WTC11 (cell line): ENCODE results near the gene KLHL40. TPM values are rescaled to one million over a fixed set of nuclear protein-coding genes. Genes with fewer than 3 reads are reported as not detected.

Source experiments
- ATAC-seq: fragments of 200-7000 bp; cut with Tn5 transposase; 2 replicates; pipeline ENCODE4 v1.10.0; 2021; ENCODE audit warnings: mild to moderate bottlenecking, moderate library complexity
- CTCF ChIA-PET: fragments of 300-600 bp; sonication (Branson Sonifier 250); formaldehyde crosslinking; loops from one replicate; lab custom pipeline; 2021; ENCODE audit warnings: antibody characterized with exemption; lab: Charles Lee
- POLR2A ChIA-PET: fragments of 350-600 bp; sonication (Branson Sonifier 250); formaldehyde crosslinking; loops from one replicate; lab custom pipeline; 2021; ENCODE audit warnings: antibody characterized with exemption; lab: Charles Lee
- DNase-seq: peaks from one replicate; pipeline ENCODE4 v3.0.0; 2021; ENCODE audit warnings: low spot score
- H3K27ac Mint-ChIP-seq: 2 replicates; pipeline ENCODE4 v1.8.0; 2021; ENCODE audit warnings: mixed read lengths
- H3K27me3 Mint-ChIP-seq: 2 replicates; pipeline ENCODE4 v1.8.0; 2021; ENCODE audit warnings: low read depth, mild to moderate bottlenecking, moderate library complexity, mixed read lengths
- H3K36me3 Mint-ChIP-seq: 2 replicates; pipeline ENCODE4 v1.8.0; 2021; ENCODE audit warnings: mixed read lengths
- H3K4me1 Mint-ChIP-seq: 2 replicates; pipeline ENCODE4 v1.8.0; 2022; ENCODE audit warnings: mixed read lengths
- H3K4me3 Mint-ChIP-seq: 2 replicates; pipeline ENCODE4 v1.8.0; 2021; ENCODE audit warnings: mild to moderate bottlenecking, moderate library complexity, mixed read lengths
- H3K9me3 Mint-ChIP-seq: 2 replicates; pipeline ENCODE4 v1.8.0; 2021; ENCODE audit warnings: mixed read lengths
- CBFB ChIP-seq: sonication (generic); formaldehyde crosslinking; IDR thresholded peaks from 2 replicates; pipeline ENCODE4 v1.8.1; 2022; ENCODE audit warnings: mild to moderate bottlenecking, low read depth, missing genetic modification reagents
- CREB1 ChIP-seq: sonication (generic); formaldehyde crosslinking; IDR thresholded peaks from 2 replicates; pipeline ENCODE4 v1.8.0; 2023; ENCODE audit warnings: mild to moderate bottlenecking, missing genetic modification reagents
- ELF4 ChIP-seq: sonication (generic); formaldehyde crosslinking; IDR thresholded peaks from 2 replicates; pipeline ENCODE4 v1.8.1; 2022; ENCODE audit warnings: low read depth, mild to moderate bottlenecking, moderate library complexity, missing genetic modification reagents
- GTF2I ChIP-seq: fragments of 250-450 bp; sonication (Bioruptor Pico); conservative IDR thresholded peaks from 2 replicates; pipeline ENCODE4 v1.4.0; 2021; ENCODE audit warnings: mild to moderate bottlenecking
- HMGA2 ChIP-seq: fragments of 250-450 bp; sonication (Bioruptor Pico); IDR thresholded peaks from 2 replicates; pipeline ENCODE4 v1.4.0; 2021; ENCODE audit warnings: mild to moderate bottlenecking, moderate library complexity
- IRF2 ChIP-seq: sonication (generic); formaldehyde crosslinking; IDR thresholded peaks from 2 replicates; pipeline ENCODE4 v1.8.0; 2022; ENCODE audit warnings: low read depth, missing genetic modification reagents, borderline replicate concordance
- JUN ChIP-seq: sonication (generic); formaldehyde crosslinking; IDR thresholded peaks from 2 replicates; pipeline ENCODE4 v1.8.0; 2023; ENCODE audit warnings: mild to moderate bottlenecking, missing genetic modification reagents
- NR1H2 ChIP-seq: sonication (generic); formaldehyde crosslinking; IDR thresholded peaks from 2 replicates; pipeline ENCODE4 v1.9.0; 2021; ENCODE audit warnings: mild to moderate bottlenecking, moderate library complexity, missing genetic modification reagents
- NR2C2 ChIP-seq: sonication (generic); formaldehyde crosslinking; IDR thresholded peaks from 2 replicates; pipeline ENCODE4 v1.8.0; 2022; ENCODE audit warnings: mild to moderate bottlenecking, missing genetic modification reagents
- SP1 ChIP-seq: sonication (generic); formaldehyde crosslinking; conservative IDR thresholded peaks from 2 replicates; pipeline ENCODE4 v1.8.1; 2022; ENCODE audit warnings: missing genetic modification reagents
- ZNF671 ChIP-seq: fragments of 250-450 bp; sonication (Bioruptor Pico); IDR thresholded peaks from 2 replicates; pipeline ENCODE4 v1.8.0; 2021; ENCODE audit warnings: mild to moderate bottlenecking
- total RNA-seq: library from RNA; stranded (reverse); gene quantifications from 3 replicates; pipeline ENCODE4 v1.2.3, GENCODE V29; 2021
- TF ChIP-seq, protein P1 (sequence below): sonication (generic); formaldehyde crosslinking; IDR thresholded peaks from 2 replicates; pipeline ENCODE4 v1.8.1; 2023; ENCODE audit warnings: mild to moderate bottlenecking, missing genetic modification reagents, borderline replicate concordance
- TF ChIP-seq, protein P2 (sequence below): fragments of 250-450 bp; sonication (Bioruptor Pico); IDR thresholded peaks from 2 replicates; pipeline ENCODE4 v1.8.0; 2021; ENCODE audit warnings: mild to moderate bottlenecking
- TF ChIP-seq, protein P3 (sequence below): sonication (generic); formaldehyde crosslinking; conservative IDR thresholded peaks from 2 replicates; pipeline ENCODE4 v1.8.1; 2023; ENCODE audit warnings: mild to moderate bottlenecking, low read depth, missing genetic modification reagents, moderate library complexity
- TF ChIP-seq, protein P4 (sequence below): sonication (generic); formaldehyde crosslinking; IDR thresholded peaks from 2 replicates; pipeline ENCODE4 v1.8.0; 2022; ENCODE audit warnings: missing genetic modification reagents
- TF ChIP-seq, protein P5 (sequence below): sonication (generic); formaldehyde crosslinking; IDR thresholded peaks from 2 replicates; pipeline ENCODE4 v1.8.1; 2023; ENCODE audit warnings: mild to moderate bottlenecking, missing genetic modification reagents, moderate library complexity
- TF ChIP-seq, protein P6 (sequence below): sonication (generic); formaldehyde crosslinking; IDR thresholded peaks from 2 replicates; pipeline ENCODE4 v1.8.0; 2023; ENCODE audit warnings: missing genetic modification reagents, mild to moderate bottlenecking, borderline replicate concordance
- TF ChIP-seq, protein P7 (sequence below): sonication (generic); formaldehyde crosslinking; IDR thresholded peaks from 2 replicates; pipeline ENCODE4 v1.8.0; 2022; ENCODE audit warnings: mild to moderate bottlenecking, missing genetic modification reagents

The KLHL40 gene
- total RNA-seq, 1 experiment from 2014 or later = not detected

DNA sequence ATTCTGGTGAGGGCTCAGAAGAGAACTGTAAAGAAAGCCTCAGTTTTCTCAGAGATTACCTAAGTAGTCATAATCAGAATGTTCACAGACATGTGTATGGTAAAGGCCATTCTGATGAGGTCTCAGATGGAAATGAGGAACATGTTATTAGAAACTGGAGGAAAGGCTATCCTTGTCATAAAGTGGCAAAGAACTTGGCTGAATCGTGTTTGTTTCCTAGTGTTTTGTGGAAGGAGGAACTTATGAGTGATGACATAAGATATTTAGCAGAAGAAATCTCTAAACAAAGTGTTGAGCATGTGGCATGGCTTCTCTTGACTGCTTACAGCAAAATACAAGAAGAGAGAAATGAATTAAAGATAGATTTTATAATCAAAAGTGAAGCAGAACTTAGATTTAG lies 12.8 kb upstream of the KLHL40 start (continued):
- TF ChIP-seq, protein P1, sequence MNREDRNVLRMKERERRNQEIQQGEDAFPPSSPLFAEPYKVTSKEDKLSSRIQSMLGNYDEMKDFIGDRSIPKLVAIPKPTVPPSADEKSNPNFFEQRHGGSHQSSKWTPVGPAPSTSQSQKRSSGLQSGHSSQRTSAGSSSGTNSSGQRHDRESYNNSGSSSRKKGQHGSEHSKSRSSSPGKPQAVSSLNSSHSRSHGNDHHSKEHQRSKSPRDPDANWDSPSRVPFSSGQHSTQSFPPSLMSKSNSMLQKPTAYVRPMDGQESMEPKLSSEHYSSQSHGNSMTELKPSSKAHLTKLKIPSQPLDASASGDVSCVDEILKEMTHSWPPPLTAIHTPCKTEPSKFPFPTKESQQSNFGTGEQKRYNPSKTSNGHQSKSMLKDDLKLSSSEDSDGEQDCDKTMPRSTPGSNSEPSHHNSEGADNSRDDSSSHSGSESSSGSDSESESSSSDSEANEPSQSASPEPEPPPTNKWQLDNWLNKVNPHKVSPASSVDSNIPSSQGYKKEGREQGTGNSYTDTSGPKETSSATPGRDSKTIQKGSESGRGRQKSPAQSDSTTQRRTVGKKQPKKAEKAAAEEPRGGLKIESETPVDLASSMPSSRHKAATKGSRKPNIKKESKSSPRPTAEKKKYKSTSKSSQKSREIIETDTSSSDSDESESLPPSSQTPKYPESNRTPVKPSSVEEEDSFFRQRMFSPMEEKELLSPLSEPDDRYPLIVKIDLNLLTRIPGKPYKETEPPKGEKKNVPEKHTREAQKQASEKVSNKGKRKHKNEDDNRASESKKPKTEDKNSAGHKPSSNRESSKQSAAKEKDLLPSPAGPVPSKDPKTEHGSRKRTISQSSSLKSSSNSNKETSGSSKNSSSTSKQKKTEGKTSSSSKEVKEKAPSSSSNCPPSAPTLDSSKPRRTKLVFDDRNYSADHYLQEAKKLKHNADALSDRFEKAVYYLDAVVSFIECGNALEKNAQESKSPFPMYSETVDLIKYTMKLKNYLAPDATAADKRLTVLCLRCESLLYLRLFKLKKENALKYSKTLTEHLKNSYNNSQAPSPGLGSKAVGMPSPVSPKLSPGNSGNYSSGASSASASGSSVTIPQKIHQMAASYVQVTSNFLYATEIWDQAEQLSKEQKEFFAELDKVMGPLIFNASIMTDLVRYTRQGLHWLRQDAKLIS = no peak

DNA sequence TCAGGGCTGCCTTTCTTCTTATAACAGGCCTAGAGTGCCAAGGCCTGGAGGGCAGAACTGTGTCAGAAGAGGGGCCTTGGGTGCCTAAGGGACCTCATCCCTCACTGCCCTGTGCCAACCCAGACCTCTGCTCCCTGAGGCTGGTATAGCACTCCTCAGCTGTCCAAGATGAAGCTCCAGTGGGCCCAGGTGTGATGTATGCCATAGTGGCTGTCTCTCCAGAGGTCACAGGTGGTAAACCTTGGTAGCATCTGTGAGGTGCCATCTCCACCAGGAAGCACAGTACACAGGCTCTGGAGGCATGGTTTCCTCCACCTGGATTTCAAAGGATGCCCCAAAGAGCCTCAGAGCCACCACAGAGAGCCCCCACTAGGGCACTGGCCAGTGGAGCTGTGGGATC lies 12.3 kb upstream of the KLHL40 start:
- ATAC-seq (no peak), DNase-seq (no peak)
- POLR2A ChIA-PET = no interaction called here
- H3K27ac Mint-ChIP-seq = no peak overlapping the region
- peaks cover 27% of the 10 kb centered on the region for H3K9me3 Mint-ChIP-seq
- CTCF ChIA-PET = no interaction called here
- H3K4me1 Mint-ChIP-seq = no peaks in the 10 kb centered on the region
- TF ChIP-seq SP1 (CRISPR knock-in tag) (no peak), CBFB (no peak), JUN (CRISPR knock-in tag) (no peak), CREB1 (no peak), HMGA2 (CRISPR knock-in tag) (no peak), NR1H2 (CRISPR knock-in tag) (no peak)
- TF ChIP-seq, protein P2, sequence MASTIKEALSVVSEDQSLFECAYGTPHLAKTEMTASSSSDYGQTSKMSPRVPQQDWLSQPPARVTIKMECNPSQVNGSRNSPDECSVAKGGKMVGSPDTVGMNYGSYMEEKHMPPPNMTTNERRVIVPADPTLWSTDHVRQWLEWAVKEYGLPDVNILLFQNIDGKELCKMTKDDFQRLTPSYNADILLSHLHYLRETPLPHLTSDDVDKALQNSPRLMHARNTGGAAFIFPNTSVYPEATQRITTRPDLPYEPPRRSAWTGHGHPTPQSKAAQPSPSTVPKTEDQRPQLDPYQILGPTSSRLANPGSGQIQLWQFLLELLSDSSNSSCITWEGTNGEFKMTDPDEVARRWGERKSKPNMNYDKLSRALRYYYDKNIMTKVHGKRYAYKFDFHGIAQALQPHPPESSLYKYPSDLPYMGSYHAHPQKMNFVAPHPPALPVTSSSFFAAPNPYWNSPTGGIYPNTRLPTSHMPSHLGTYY (CRISPR knock-in tag) = no peak
- TF ChIP-seq, protein P3, sequence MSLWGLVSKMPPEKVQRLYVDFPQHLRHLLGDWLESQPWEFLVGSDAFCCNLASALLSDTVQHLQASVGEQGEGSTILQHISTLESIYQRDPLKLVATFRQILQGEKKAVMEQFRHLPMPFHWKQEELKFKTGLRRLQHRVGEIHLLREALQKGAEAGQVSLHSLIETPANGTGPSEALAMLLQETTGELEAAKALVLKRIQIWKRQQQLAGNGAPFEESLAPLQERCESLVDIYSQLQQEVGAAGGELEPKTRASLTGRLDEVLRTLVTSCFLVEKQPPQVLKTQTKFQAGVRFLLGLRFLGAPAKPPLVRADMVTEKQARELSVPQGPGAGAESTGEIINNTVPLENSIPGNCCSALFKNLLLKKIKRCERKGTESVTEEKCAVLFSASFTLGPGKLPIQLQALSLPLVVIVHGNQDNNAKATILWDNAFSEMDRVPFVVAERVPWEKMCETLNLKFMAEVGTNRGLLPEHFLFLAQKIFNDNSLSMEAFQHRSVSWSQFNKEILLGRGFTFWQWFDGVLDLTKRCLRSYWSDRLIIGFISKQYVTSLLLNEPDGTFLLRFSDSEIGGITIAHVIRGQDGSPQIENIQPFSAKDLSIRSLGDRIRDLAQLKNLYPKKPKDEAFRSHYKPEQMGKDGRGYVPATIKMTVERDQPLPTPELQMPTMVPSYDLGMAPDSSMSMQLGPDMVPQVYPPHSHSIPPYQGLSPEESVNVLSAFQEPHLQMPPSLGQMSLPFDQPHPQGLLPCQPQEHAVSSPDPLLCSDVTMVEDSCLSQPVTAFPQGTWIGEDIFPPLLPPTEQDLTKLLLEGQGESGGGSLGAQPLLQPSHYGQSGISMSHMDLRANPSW (CRISPR knock-in tag) = no peak
- H3K27me3 Mint-ChIP-seq = peaks cover 10% of the 10 kb centered on the region
- no peak overlapping the region for H3K4me3 Mint-ChIP-seq
- no peaks in the 10 kb centered on the region for H3K36me3 Mint-ChIP-seq

DNA sequence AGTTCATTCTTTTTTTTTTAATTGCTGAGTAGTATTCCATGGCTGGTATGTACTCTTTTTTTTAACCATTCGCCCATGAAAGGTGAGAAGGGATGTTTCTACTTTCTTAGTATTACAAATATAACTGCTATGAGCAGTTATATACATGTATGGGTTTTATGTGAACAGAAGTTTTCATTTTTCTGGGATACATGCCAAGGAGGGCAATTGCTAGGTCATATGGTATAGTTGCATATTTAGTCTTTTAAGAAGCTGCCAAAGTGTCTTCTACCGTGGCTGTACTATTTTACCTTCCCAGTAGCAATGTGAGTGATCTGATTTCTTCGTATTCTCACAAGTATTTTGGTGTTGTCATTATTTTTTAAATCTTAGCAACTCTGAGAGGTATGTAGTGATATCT lies 11.2 kb upstream of the KLHL40 start:
- H3K9me3 Mint-ChIP-seq = peaks cover 21% of the 10 kb centered on the region
- TF ChIP-seq CREB1 = no peak
- no peak for TF ChIP-seq ZNF671
- TF ChIP-seq, protein P4, sequence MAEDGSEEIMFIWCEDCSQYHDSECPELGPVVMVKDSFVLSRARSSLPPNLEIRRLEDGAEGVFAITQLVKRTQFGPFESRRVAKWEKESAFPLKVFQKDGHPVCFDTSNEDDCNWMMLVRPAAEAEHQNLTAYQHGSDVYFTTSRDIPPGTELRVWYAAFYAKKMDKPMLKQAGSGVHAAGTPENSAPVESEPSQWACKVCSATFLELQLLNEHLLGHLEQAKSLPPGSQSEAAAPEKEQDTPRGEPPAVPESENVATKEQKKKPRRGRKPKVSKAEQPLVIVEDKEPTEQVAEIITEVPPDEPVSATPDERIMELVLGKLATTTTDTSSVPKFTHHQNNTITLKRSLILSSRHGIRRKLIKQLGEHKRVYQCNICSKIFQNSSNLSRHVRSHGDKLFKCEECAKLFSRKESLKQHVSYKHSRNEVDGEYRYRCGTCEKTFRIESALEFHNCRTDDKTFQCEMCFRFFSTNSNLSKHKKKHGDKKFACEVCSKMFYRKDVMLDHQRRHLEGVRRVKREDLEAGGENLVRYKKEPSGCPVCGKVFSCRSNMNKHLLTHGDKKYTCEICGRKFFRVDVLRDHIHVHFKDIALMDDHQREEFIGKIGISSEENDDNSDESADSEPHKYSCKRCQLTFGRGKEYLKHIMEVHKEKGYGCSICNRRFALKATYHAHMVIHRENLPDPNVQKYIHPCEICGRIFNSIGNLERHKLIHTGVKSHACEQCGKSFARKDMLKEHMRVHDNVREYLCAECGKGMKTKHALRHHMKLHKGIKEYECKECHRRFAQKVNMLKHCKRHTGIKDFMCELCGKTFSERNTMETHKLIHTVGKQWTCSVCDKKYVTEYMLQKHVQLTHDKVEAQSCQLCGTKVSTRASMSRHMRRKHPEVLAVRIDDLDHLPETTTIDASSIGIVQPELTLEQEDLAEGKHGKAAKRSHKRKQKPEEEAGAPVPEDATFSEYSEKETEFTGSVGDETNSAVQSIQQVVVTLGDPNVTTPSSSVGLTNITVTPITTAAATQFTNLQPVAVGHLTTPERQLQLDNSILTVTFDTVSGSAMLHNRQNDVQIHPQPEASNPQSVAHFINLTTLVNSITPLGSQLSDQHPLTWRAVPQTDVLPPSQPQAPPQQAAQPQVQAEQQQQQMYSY (CRISPR knock-in tag) = no peak
- TF ChIP-seq, protein P5, sequence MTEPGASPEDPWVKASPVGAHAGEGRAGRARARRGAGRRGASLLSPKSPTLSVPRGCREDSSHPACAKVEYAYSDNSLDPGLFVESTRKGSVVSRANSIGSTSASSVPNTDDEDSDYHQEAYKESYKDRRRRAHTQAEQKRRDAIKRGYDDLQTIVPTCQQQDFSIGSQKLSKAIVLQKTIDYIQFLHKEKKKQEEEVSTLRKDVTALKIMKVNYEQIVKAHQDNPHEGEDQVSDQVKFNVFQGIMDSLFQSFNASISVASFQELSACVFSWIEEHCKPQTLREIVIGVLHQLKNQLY (CRISPR knock-in tag) = no peak
- TF ChIP-seq GTF2I = no peak
- no peak for TF ChIP-seq IRF2 (CRISPR knock-in tag)
- TF ChIP-seq NR2C2 (CRISPR knock-in tag) = no peak
- TF ChIP-seq, protein P6, sequence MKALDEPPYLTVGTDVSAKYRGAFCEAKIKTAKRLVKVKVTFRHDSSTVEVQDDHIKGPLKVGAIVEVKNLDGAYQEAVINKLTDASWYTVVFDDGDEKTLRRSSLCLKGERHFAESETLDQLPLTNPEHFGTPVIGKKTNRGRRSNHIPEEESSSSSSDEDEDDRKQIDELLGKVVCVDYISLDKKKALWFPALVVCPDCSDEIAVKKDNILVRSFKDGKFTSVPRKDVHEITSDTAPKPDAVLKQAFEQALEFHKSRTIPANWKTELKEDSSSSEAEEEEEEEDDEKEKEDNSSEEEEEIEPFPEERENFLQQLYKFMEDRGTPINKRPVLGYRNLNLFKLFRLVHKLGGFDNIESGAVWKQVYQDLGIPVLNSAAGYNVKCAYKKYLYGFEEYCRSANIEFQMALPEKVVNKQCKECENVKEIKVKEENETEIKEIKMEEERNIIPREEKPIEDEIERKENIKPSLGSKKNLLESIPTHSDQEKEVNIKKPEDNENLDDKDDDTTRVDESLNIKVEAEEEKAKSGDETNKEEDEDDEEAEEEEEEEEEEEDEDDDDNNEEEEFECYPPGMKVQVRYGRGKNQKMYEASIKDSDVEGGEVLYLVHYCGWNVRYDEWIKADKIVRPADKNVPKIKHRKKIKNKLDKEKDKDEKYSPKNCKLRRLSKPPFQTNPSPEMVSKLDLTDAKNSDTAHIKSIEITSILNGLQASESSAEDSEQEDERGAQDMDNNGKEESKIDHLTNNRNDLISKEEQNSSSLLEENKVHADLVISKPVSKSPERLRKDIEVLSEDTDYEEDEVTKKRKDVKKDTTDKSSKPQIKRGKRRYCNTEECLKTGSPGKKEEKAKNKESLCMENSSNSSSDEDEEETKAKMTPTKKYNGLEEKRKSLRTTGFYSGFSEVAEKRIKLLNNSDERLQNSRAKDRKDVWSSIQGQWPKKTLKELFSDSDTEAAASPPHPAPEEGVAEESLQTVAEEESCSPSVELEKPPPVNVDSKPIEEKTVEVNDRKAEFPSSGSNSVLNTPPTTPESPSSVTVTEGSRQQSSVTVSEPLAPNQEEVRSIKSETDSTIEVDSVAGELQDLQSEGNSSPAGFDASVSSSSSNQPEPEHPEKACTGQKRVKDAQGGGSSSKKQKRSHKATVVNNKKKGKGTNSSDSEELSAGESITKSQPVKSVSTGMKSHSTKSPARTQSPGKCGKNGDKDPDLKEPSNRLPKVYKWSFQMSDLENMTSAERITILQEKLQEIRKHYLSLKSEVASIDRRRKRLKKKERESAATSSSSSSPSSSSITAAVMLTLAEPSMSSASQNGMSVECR (CRISPR knock-in tag) = no peak
- TF ChIP-seq ELF4 (CRISPR knock-in tag) = no peak
- TF ChIP-seq, protein P7, sequence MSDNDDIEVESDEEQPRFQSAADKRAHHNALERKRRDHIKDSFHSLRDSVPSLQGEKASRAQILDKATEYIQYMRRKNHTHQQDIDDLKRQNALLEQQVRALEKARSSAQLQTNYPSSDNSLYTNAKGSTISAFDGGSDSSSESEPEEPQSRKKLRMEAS = no peak

More for the DNA sequence above, 11.2 kb upstream of the KLHL40 start:
- no peaks in the 10 kb centered on the region for H3K36me3 Mint-ChIP-seq
- ATAC-seq = no peak
- no peak overlapping the region for H3K27ac Mint-ChIP-seq
- ChIA-PET POLR2A (no interaction called here), CTCF (no interaction called here)
- no peak overlapping the region for H3K4me3 Mint-ChIP-seq
- no peaks in the 10 kb centered on the region for H3K4me1 Mint-ChIP-seq
- H3K27me3 Mint-ChIP-seq = peaks cover 7% of the 10 kb centered on the region; the same call in 1 of the 2 replicates
- DNase-seq = no peak
